H1 (cell line): ENCODE measurements around the gene SLC44A1. TPM values are rescaled to one million over a fixed set of nuclear protein-coding genes. Genes with fewer than 3 reads are reported as not detected.

Experiments
- CTCF ChIA-PET: fragments of 300-600 bp; sonication (Branson Sonifier 250); formaldehyde crosslinking; loops from one replicate; lab custom pipeline; 2021; ENCODE audit not compliant: partially characterized antibody; lab: Charles Lee
- POLR2A ChIA-PET: fragments of 300-600 bp; sonication (Branson Sonifier 250); formaldehyde crosslinking; loops from one replicate; lab custom pipeline; 2021; ENCODE audit warnings: inconsistent platforms; ENCODE audit not compliant: partially characterized antibody; lab: Charles Lee
- DNase-seq, 2 experiments: peaks; one replicate each; pipeline versions ENCODE4 v3.0.0 to v3.0.0-alpha.2; 2010 to 2022; ENCODE audit warnings: low spot score in 2 of 2, low read depth in 1 of 2, mixed read lengths in 1 of 2
- FAIRE-seq: peaks from 2 replicates; lab custom pipeline; 2011; peaks lifted over from hg19 to GRCh38; lab: Jason Lieb, UNC
- H2AFZ ChIP-seq: 2 replicates; pipeline ENCODE4 v1.8.1; 2012; ENCODE audit warnings: low read length, inconsistent platforms
- H2AK5ac ChIP-seq: 2 replicates; pipeline ENCODE4 v1.6.1; 2013; ENCODE audit warnings: low read depth, low read length
- H2BK120ac ChIP-seq: replicated peaks from 2 replicates; pipeline ENCODE3; 2013; ENCODE audit warnings: low read depth, low read length, inconsistent platforms
- H2BK12ac ChIP-seq: 2 replicates; pipeline ENCODE4 v1.6.1; 2013; ENCODE audit warnings: low read depth, low read length
- H2BK15ac ChIP-seq: 2 replicates; pipeline ENCODE4 v1.6.1; 2013; ENCODE audit warnings: low read length
- H2BK20ac ChIP-seq: 2 replicates; pipeline ENCODE4 v1.6.1; 2013; ENCODE audit warnings: low read length
- H2BK5ac ChIP-seq: 2 replicates; pipeline ENCODE4 v1.6.1; 2013; ENCODE audit warnings: low read depth, low read length
- H3K14ac ChIP-seq: 2 replicates; pipeline ENCODE4 v1.6.1; 2013; ENCODE audit warnings: inconsistent platforms; ENCODE audit not compliant: insufficient read length
- H3K18ac ChIP-seq: 2 replicates; pipeline ENCODE4 v1.6.1; 2013; ENCODE audit warnings: low read length; ENCODE audit errors: extremely low read depth
- H3K23ac ChIP-seq: 2 replicates; pipeline ENCODE4 v1.6.1; 2013; ENCODE audit warnings: inconsistent platforms; ENCODE audit not compliant: insufficient read length
- H3K23me2 ChIP-seq: 2 replicates; pipeline ENCODE4 v1.6.1; 2013; ENCODE audit warnings: low read depth, low read length
- H3K27ac ChIP-seq: 2 replicates; pipeline ENCODE4 v1.6.1; 2011; ENCODE audit warnings: low read depth, low read length, inconsistent platforms
- H3K27me3 ChIP-seq, 4 experiments: replicated peaks in 1 of 4; 1 replicate in 1 of 4; 2 replicates in 3 of 4; pipeline versions ENCODE4 v1.6.1 to v1.8.1; 2011 to 2013; ENCODE audit warnings: low read length in 3 of 4, mild to moderate bottlenecking in 3 of 4, inconsistent platforms in 2 of 4, mixed read lengths in 2 of 4, moderate library complexity in 1 of 4; ENCODE audit not compliant: control insufficient read depth in 3 of 4, insufficient read depth in 3 of 4; ENCODE audit errors: extremely low read depth in 1 of 4
- H3K36me3 ChIP-seq, 4 experiments: 2 replicates each; pipeline versions ENCODE4 v1.6.1 to v1.8.1; 2011 to 2013; ENCODE audit warnings: mild to moderate bottlenecking in 4 of 4, low read length in 3 of 4, moderate library complexity in 2 of 4, control low read depth in 1 of 4, inconsistent platforms in 1 of 4; ENCODE audit not compliant: insufficient read depth in 4 of 4, control insufficient read depth in 2 of 4
- H3K4ac ChIP-seq: replicated peaks from 2 replicates; pipeline ENCODE3; 2013; ENCODE audit warnings: low read length, low read depth, mixed read lengths, inconsistent platforms; ENCODE audit not compliant: insufficient read length
- H3K4me1 ChIP-seq, 4 experiments: replicated peaks in 1 of 4; 1 replicate in 1 of 4; 2 replicates in 3 of 4; pipeline versions ENCODE4 v1.6.1 to v1.8.1; 2011 to 2013; ENCODE audit warnings: low read length in 3 of 4, inconsistent platforms in 2 of 4, mixed read lengths in 1 of 4; ENCODE audit not compliant: insufficient read depth in 4 of 4, control insufficient read depth in 3 of 4
- H3K4me2 ChIP-seq, 2 experiments: 2 replicates each; pipeline versions ENCODE4 v1.6.1 to v1.8.1; 2011 to 2013; ENCODE audit warnings: low read depth in 2 of 2, low read length in 2 of 2, control low read depth in 1 of 2, inconsistent platforms in 1 of 2, mild to moderate bottlenecking in 1 of 2; ENCODE audit not compliant: insufficient read depth in 1 of 2
- H3K4me3 ChIP-seq, 4 experiments: fragments of 200-600, 300-600 bp in 1 of 4; sonication (generic), shearing (Covaris generic), sonication (Bioruptor Twin) in 1 of 4; 2 replicates each; pipeline versions ENCODE4 v1.5.1 to v1.8.1; 2011 to 2016; ENCODE audit warnings: low read length in 4 of 4, low read depth in 3 of 4, control low read depth in 2 of 4, inconsistent platforms in 2 of 4, mild to moderate bottlenecking in 2 of 4, mixed read lengths in 1 of 4, moderate library complexity in 1 of 4; ENCODE audit not compliant: insufficient read depth in 2 of 4; ENCODE audit errors: extremely low read depth in 1 of 4
- H3K56ac ChIP-seq: replicated peaks from 2 replicates; pipeline ENCODE3; 2013; ENCODE audit warnings: low read depth, mild to moderate bottlenecking, mixed read lengths, low read length, inconsistent platforms; ENCODE audit not compliant: insufficient read length
- H3K79me1 ChIP-seq: 2 replicates; pipeline ENCODE4 v1.6.1; 2013; ENCODE audit warnings: low read depth, low read length, control low read depth
- H3K79me2 ChIP-seq, 2 experiments: 2 replicates each; pipeline versions ENCODE4 v1.6.1 to v1.8.1; 2012 to 2013; ENCODE audit warnings: low read length in 2 of 2, mild to moderate bottlenecking in 2 of 2, inconsistent platforms in 1 of 2; ENCODE audit not compliant: insufficient read depth in 2 of 2, control insufficient read depth in 1 of 2
- H3K9ac ChIP-seq, 4 experiments: replicated peaks in 1 of 4; 1 replicate in 1 of 4; 2 replicates in 3 of 4; pipeline versions ENCODE4 v1.6.1 to v1.8.1; 2011 to 2013; ENCODE audit warnings: low read depth in 3 of 4, low read length in 3 of 4, control low read depth in 2 of 4, mild to moderate bottlenecking in 2 of 4, moderate library complexity in 2 of 4, inconsistent platforms in 1 of 4; ENCODE audit errors: extremely low read depth in 1 of 4
- H3K9me3 ChIP-seq, 2 experiments: 2 replicates each; pipeline versions ENCODE4 v1.6.1 to v1.8.1; 2012 to 2013; ENCODE audit warnings: mild to moderate bottlenecking in 2 of 2, moderate library complexity in 2 of 2, control low read depth in 1 of 2, inconsistent platforms in 1 of 2, low read depth in 1 of 2, low read length in 1 of 2, mixed read lengths in 1 of 2; ENCODE audit not compliant: insufficient read depth in 2 of 2
- H4K20me1 ChIP-seq, 2 experiments: replicated peaks in 1 of 2; 2 replicates each; pipeline versions ENCODE3 to v1.8.1; 2011 to 2013; ENCODE audit warnings: inconsistent platforms in 2 of 2, low read length in 2 of 2, mild to moderate bottlenecking in 1 of 2; ENCODE audit not compliant: insufficient read depth in 2 of 2, control insufficient read depth in 1 of 2
- H4K5ac ChIP-seq: 2 replicates; pipeline ENCODE4 v1.6.1; 2013; ENCODE audit warnings: low read length, low read depth, mixed read lengths, inconsistent platforms; ENCODE audit not compliant: insufficient read length
- H4K8ac ChIP-seq: 2 replicates; pipeline ENCODE4 v1.8.0; 2013; ENCODE audit warnings: mild to moderate bottlenecking, moderate library complexity, low read length, inconsistent platforms; ENCODE audit not compliant: insufficient read depth; ENCODE audit errors: extremely low read depth
- H4K91ac ChIP-seq: replicated peaks from 2 replicates; pipeline ENCODE3; 2013; ENCODE audit warnings: low read length, mixed read lengths, inconsistent platforms; ENCODE audit not compliant: insufficient read length
- ASH2L ChIP-seq: fragments of 200-600, 300-600 bp; sonication (generic); IDR thresholded peaks from one replicate; pipeline ENCODE4 v1.7.1; 2017; ENCODE audit warnings: low read length
- BACH1 ChIP-seq: IDR thresholded peaks from 2 replicates; pipeline ENCODE4 v1.6.1; 2012; ENCODE audit warnings: low read length, improper control_type of control experiment
- CBX5 ChIP-seq: fragments of 300-800, 300-1000 bp; sonication (generic); IDR thresholded peaks from 2 replicates; pipeline ENCODE4 v1.7.1; 2016; ENCODE audit warnings: antibody characterized with exemption, low read length, low read depth
- CREB1 ChIP-seq: IDR thresholded peaks from 2 replicates; pipeline ENCODE4 v1.6.1; 2012; ENCODE audit warnings: inconsistent platforms
- GABPA ChIP-seq: IDR thresholded peaks from 2 replicates; pipeline ENCODE4 v1.6.1; 2011; ENCODE audit warnings: mild to moderate bottlenecking, low read length, moderate library complexity, borderline replicate concordance; ENCODE audit not compliant: insufficient read depth
- GTF2F1 ChIP-seq: IDR thresholded peaks from 2 replicates; pipeline ENCODE4 v1.6.1; 2012; ENCODE audit warnings: low read depth, low read length, improper control_type of control experiment, borderline replicate concordance
- RAD21 ChIP-seq, 2 experiments: IDR thresholded peaks in 1 of 2; conservative IDR thresholded peaks in 1 of 2; 2 replicates each; pipeline ENCODE4 v1.6.1; 2011; ENCODE audit warnings: low read depth in 2 of 2, low read length in 2 of 2, improper control_type of control experiment in 1 of 2, inconsistent platforms in 1 of 2, mild to moderate bottlenecking in 1 of 2, moderate library complexity in 1 of 2
- RXRA ChIP-seq: IDR thresholded peaks from 2 replicates; pipeline ENCODE4 v1.6.1; 2011; ENCODE audit warnings: low read depth, mild to moderate bottlenecking, low read length, moderate library complexity; ENCODE audit not compliant: insufficient read depth
- SIN3A ChIP-seq, 2 experiments: IDR thresholded peaks in 1 of 2; conservative IDR thresholded peaks in 1 of 2; 2 replicates each; pipeline ENCODE4 v1.6.1; 2011 to 2012; ENCODE audit warnings: low read length in 2 of 2, improper control_type of control experiment in 1 of 2, low read depth in 1 of 2, mild to moderate bottlenecking in 1 of 2
- SIRT6 ChIP-seq: IDR thresholded peaks from one replicate; pipeline ENCODE4 v1.7.1; 2012; ENCODE audit warnings: low read length, inconsistent platforms
- SIX5 ChIP-seq: IDR thresholded peaks from 2 replicates; pipeline ENCODE4 v1.6.1; 2011; ENCODE audit warnings: mild to moderate bottlenecking, low read depth, low read length
- TAF1 ChIP-seq: IDR thresholded peaks from 2 replicates; pipeline ENCODE4 v1.6.1; 2011; ENCODE audit warnings: mild to moderate bottlenecking, low read depth, low read length
- TCF12 ChIP-seq: IDR thresholded peaks from 2 replicates; pipeline ENCODE4 v1.6.1; 2011; ENCODE audit warnings: low read depth, mild to moderate bottlenecking, low read length
- WGBS, 2 experiments: shearing (Covaris generic) in 1 of 2; methylation state at CpG; one replicate each; pipeline versions ENCODE4 v1.1.6 to v1.1.7; 2013 to 2015; ENCODE audit warnings: low lambda C conversion rate in 2 of 2, mixed read lengths in 2 of 2, inconsistent platforms in 1 of 2, low coverage in 1 of 2, missing lambda C conversion rate in 1 of 2; ENCODE audit not compliant: insufficient replicate concordance in 2 of 2, insufficient coverage in 1 of 2, insufficient read length in 1 of 2; ENCODE audit errors: extremely low coverage in 1 of 2, missing lambda C conversion rate in 1 of 2; 5-methylcytosine and 5-hydroxymethylcytosine counted together
- polyA plus RNA-seq, 7 experiments: library from polyadenylated mRNA; depleted of rRNA in 3 of 7; stranded (reverse) in 5 of 7; unstranded in 2 of 7; fragments of >200 nt in 5 of 7; fragments of 200-250 nt in 2 of 7; gene quantifications; 1 replicate in 5 of 7; 2 replicates in 1 of 7; 4 replicates in 1 of 7; pipeline versions ENCODE4 v1.2.1 to v1.2.3, GENCODE V29; 2011 to 2013; ENCODE audit warnings: missing spikeins in 2 of 7, mixed read lengths in 2 of 7
- total RNA-seq: library from RNA; stranded (reverse); fragmentation: NEBNext Ultra II Directional; extraction: Animal tissue kit (Norgen Biotek cat#: 25700); gene quantifications from 2 replicates; pipeline ENCODE4 v1.2.1, GENCODE V29; 2021
- TF ChIP-seq, protein P1 (sequence below): IDR thresholded peaks from 2 replicates; pipeline ENCODE4 v1.6.1; 2012; ENCODE audit warnings: inconsistent platforms

The SLC44A1 gene
- total and polyA plus RNA-seq, 2 of the 8 experiments (the other 6 are each of a cell fraction or from before 2014, with no cell fraction given), result 30.5 to 71.2 TPM

DNA sequence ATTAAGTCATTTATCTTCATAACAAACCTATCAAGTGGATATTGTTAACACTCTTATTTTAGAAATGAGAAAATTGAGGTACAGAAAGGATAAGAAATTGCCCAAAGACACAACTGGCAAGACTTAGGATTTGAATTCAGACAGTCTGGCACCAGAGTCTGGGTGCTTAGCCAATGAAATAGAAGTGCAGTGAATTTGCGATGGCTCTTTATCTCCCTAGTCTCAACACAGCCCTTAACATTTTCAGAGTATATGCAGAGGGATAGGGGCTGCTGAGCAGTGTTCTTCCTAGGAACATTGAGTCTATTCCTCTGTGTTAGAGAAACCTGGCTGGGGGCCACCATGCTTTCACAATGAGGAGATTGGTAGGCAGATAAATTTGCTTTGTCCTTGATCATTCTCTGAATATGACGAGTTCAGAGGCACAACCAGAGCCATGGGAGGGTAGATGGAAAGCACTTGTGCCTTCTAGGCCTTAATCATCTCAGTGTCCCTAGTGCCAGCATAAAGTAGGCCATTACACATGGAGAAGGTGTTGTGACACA, 197.2 kb downstream of the SLC44A1 start:
- no peaks in the 10 kb centered on the region for H3K79me1 ChIP-seq
- H3K79me2 ChIP-seq, result no peaks in the 10 kb centered on the region
- H2AFZ ChIP-seq, result no peak overlapping the region
- H3K9me3 ChIP-seq, result no peaks in the 10 kb centered on the region
- H2BK12ac ChIP-seq, result no peak overlapping the region
- no peaks in the 10 kb centered on the region for H3K4me1 ChIP-seq
- H2BK5ac ChIP-seq, result no peak overlapping the region
- no peak overlapping the region for H3K27ac ChIP-seq
- H3K4me3 ChIP-seq, result no peak overlapping the region
- no peak overlapping the region for H2BK120ac ChIP-seq
- ChIA-PET CTCF (interaction anchor here (0.7 kb wide), 1 partner anchor 283 kb away, joined by 4 read pairs; no protein-coding TSS in a partner anchor), POLR2A (no interaction called here)
- no peak overlapping the region for H3K14ac ChIP-seq
- H3K27me3 ChIP-seq, result no peaks in the 10 kb centered on the region
- H4K20me1 ChIP-seq, result no peaks in the 10 kb centered on the region
- no peak overlapping the region for H4K5ac ChIP-seq
- no peak overlapping the region for H3K23ac ChIP-seq
- no peak overlapping the region for H2AK5ac ChIP-seq
- WGBS, 2 experiments, result 89% methylated on average over 2 of the region's 2 CpGs; no CpG with 5 or more reads in 1 of the 2 experiments
- no peak overlapping the region for H4K91ac ChIP-seq
- no peaks in the 10 kb centered on the region for H3K36me3 ChIP-seq
- H3K56ac ChIP-seq, result no peak overlapping the region
- H3K18ac ChIP-seq, result no peak overlapping the region
- H4K8ac ChIP-seq, result no peak overlapping the region
- no peak overlapping the region for H3K4me2 ChIP-seq
- H3K9ac ChIP-seq, result no peak overlapping the region
- no peaks in the 10 kb centered on the region for H3K23me2 ChIP-seq
- FAIRE-seq (no peak), DNase-seq (no peak)
- no peak overlapping the region for H2BK20ac ChIP-seq
- no peak overlapping the region for H2BK15ac ChIP-seq
- no peak overlapping the region for H3K4ac ChIP-seq
- no peak for TF ChIP-seq ASH2L
- TF ChIP-seq TCF12, result no peak
- no peak for TF ChIP-seq SIRT6
- TF ChIP-seq BACH1, result no peak
- TF ChIP-seq CREB1, result no peak
- no peak for TF ChIP-seq GTF2F1
- TF ChIP-seq SIX5, result no peak
- no peak for TF ChIP-seq CBX5
- TF ChIP-seq RAD21 (IDR thresholded peaks at IDR 0.05 in 1 of 2, conservative IDR thresholded peaks at IDR 0.05 in 1 of 2; ENCODE audit: low read depth in 2 of 2, low read length in 2 of 2), result no peak
- TF ChIP-seq TAF1, result no peak
- TF ChIP-seq, protein P1, sequence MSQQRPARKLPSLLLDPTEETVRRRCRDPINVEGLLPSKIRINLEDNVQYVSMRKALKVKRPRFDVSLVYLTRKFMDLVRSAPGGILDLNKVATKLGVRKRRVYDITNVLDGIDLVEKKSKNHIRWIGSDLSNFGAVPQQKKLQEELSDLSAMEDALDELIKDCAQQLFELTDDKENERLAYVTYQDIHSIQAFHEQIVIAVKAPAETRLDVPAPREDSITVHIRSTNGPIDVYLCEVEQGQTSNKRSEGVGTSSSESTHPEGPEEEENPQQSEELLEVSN, result no peak
- TF ChIP-seq GABPA, result no peak
- no peak for TF ChIP-seq RXRA
- no peak for TF ChIP-seq SIN3A (conservative IDR thresholded peaks at IDR 0.05 in 1 of 2, IDR thresholded peaks at IDR 0.05 in 1 of 2; ENCODE audit: low read depth in 1 of 2, low read length in 2 of 2)
